ENCODE results near the gene DES. TPM values are rescaled to one million over a fixed set of nuclear protein-coding genes. Genes with fewer than 3 reads are reported as not detected.

The DES gene
- total and polyA plus RNA-seq, 2 donors (not counting 1 experiment from before 2014, with no cell fraction given), result not detected

DNA sequence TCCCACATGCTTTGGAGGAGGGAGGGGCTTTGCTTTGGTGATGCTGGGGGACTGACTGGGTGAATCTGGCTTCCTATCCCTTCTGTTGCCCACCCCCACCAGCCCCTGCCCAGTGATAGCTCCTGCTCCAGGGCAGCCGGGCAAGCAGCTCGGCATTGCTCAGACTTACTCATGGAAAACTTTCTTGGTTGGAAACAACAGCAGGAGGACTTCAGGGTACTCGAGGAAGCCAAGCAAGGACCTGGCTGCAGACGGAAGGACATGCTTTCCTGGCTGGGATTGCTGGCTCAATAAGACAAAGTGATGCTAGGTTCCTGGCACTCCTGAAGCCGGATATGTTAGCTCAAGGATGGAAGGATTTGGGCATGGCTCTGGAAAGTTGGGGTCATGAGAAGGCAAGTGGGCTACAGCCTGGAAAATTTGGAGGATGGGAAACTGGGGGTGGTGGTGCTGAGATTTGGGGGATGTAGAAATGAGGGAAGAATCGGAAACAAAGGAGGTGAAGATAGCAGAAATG is 19.6 kb downstream of the DES start:
- TF ChIP-seq CTCF (IDR thresholded peaks at IDR 0.05) (no peak), EZH2 (IDR thresholded peaks at IDR 0.05; ENCODE audit: borderline replicate concordance, insufficient read depth, low read depth, low read length, poor library complexity, severe bottlenecking) (no peak)
- no peak overlapping the region for H3K4me3 Mint-ChIP-seq
- H3K79me2 ChIP-seq (ENCODE audit: control insufficient read depth, insufficient read depth, low read length), result no peaks in the 10 kb centered on the region
- CTCF ChIA-PET, result no interaction called here
- H3K36me3 ChIP-seq (replicated peaks in 1 of 2; ENCODE audit: control extremely low read depth in 1 of 2, control insufficient read depth in 1 of 2, extremely low read depth in 1 of 2, insufficient read depth in 2 of 2, low read length in 1 of 2), result no peaks in the 10 kb centered on the region
- no peak overlapping the region for H2AFZ ChIP-seq (ENCODE audit: insufficient read depth, low read depth, low read length, poor library complexity, severe bottlenecking)
- peaks cover 0 to 61% (median 22%) of the 10 kb centered on the region in 4 experiments for H3K27me3 ChIP-seq (replicated peaks in 1 of 4; ENCODE audit: control extremely low read depth in 1 of 4, control insufficient read depth in 3 of 4, insufficient read depth in 4 of 4, low read length in 3 of 4)
- H3K9ac ChIP-seq (ENCODE audit: low read length), result no peak overlapping the region
- intact Hi-C loops (cut with micrococcal nuclease), result no loop called here
- no peak overlapping the region for H3K4me2 ChIP-seq (replicated peaks; ENCODE audit: low read depth, low read length, poor library complexity, severe bottlenecking)
- H3K27ac ChIP-seq (ENCODE audit: low read length in 2 of 2), result no peak overlapping the region
- peaks cover 49% of the 10 kb centered on the region for H3K27me3 Mint-ChIP-seq
- H3K4me3 ChIP-seq (ENCODE audit: control extremely low read depth in 1 of 5, extremely low read depth in 1 of 5, insufficient read depth in 1 of 5, low read depth in 2 of 5, low read length in 4 of 5), result no peak overlapping the region
- no peaks in the 10 kb centered on the region for H3K9me3 Mint-ChIP-seq (ENCODE audit: insufficient read depth)
- peaks cover 0 to 10% (median 0%) of the 10 kb centered on the region in 3 donors for H3K9me3 ChIP-seq (ENCODE audit: control extremely low read depth in 1 of 3, control insufficient read depth in 2 of 3, insufficient read depth in 1 of 3, low read length in 2 of 3)
- WGBS (ENCODE audit: insufficient coverage), result 87% methylated on average over 5 of the region's 6 CpGs
- POLR2A ChIA-PET, result no interaction called here
- no peak for DNase-seq
- no peaks in the 10 kb centered on the region for H4K20me1 ChIP-seq (ENCODE audit: control insufficient read depth, insufficient read depth, low read length, poor library complexity, severe bottlenecking)
- H3K27ac Mint-ChIP-seq, result no peak overlapping the region
- H3K4me1 ChIP-seq (ENCODE audit: control insufficient read depth in 2 of 2, insufficient read depth in 2 of 2, low read length in 2 of 2), result peaks cover 6 to 12% of the 10 kb centered on the region in 2 donors
- no peak for ATAC-seq (ENCODE audit: low read depth)
- peaks cover 13% of the 10 kb centered on the region for H3K4me1 Mint-ChIP-seq

GRCh38 chr2:219438453-219438852 is 20.3 kb downstream of the DES start:
- Histone ChIP-seq H3K27ac (ENCODE audit: low read length in 2 of 2) (no peak overlapping the region), H3K79me2 (ENCODE audit: control insufficient read depth, insufficient read depth, low read length) (no peaks in the 10 kb centered on the region), H3K4me1 (ENCODE audit: control insufficient read depth in 2 of 2, insufficient read depth in 2 of 2, low read length in 2 of 2) (peaks cover 6 to 12% of the 10 kb centered on the region in 2 donors), H3K4me2 (replicated peaks; ENCODE audit: low read depth, low read length, poor library complexity, severe bottlenecking) (no peak overlapping the region), H3K36me3 (replicated peaks in 1 of 2; ENCODE audit: control extremely low read depth in 1 of 2, control insufficient read depth in 1 of 2, extremely low read depth in 1 of 2, insufficient read depth in 2 of 2, low read length in 1 of 2) (no peaks in the 10 kb centered on the region), H3K9me3 (ENCODE audit: control extremely low read depth in 1 of 3, control insufficient read depth in 2 of 3, insufficient read depth in 1 of 3, low read length in 2 of 3) (peaks cover 0 to 10% (median 0%) of the 10 kb centered on the region in 3 donors), H3K9ac (ENCODE audit: low read length) (no peak overlapping the region), H3K27me3 (replicated peaks in 1 of 4; ENCODE audit: control extremely low read depth in 1 of 4, control insufficient read depth in 3 of 4, insufficient read depth in 4 of 4, low read length in 3 of 4) (peaks cover 0 to 65% (median 24%) of the 10 kb centered on the region in 4 experiments), H4K20me1 (ENCODE audit: control insufficient read depth, insufficient read depth, low read length, poor library complexity, severe bottlenecking) (no peaks in the 10 kb centered on the region), H2AFZ (ENCODE audit: insufficient read depth, low read depth, low read length, poor library complexity, severe bottlenecking) (no peak overlapping the region), H3K4me3 (ENCODE audit: control extremely low read depth in 1 of 5, extremely low read depth in 1 of 5, insufficient read depth in 1 of 5, low read depth in 2 of 5, low read length in 4 of 5) (no peak overlapping the region)
- intact Hi-C loops (cut with micrococcal nuclease), result no loop called here
- no peak for ATAC-seq (ENCODE audit: low read depth)
- Mint-ChIP-seq H3K4me1 (peaks cover 17% of the 10 kb centered on the region), H3K4me3 (no peak overlapping the region), H3K27me3 (peaks cover 50% of the 10 kb centered on the region), H3K27ac (no peak overlapping the region), H3K9me3 (ENCODE audit: insufficient read depth) (no peaks in the 10 kb centered on the region)
- TF ChIP-seq CTCF (IDR thresholded peaks at IDR 0.05) (no peak), EZH2 (IDR thresholded peaks at IDR 0.05; ENCODE audit: borderline replicate concordance, insufficient read depth, low read depth, low read length, poor library complexity, severe bottlenecking) (no peak)
- ChIA-PET POLR2A (no interaction called here), CTCF (interaction anchor here (0.7 kb wide), 1 partner anchor 25 kb away, joined by 3 read pairs; no protein-coding TSS in a partner anchor)
- WGBS (ENCODE audit: insufficient coverage), result 83% methylated on average over 4 of the region's 4 CpGs
- DNase-seq, result no peak
